Midbrain (tissue), 1 donor: ENCODE results near the gene NELL1.

ENCODE experiments used
- DNase-seq: peaks from one replicate; lab custom pipeline; 2025; lab: John Stamatoyannopoulos, UW

Gene NELL1

GRCh38 chr11:21346361-21346760 lies 677.0 kb downstream of the NELL1 start:
- no peak for DNase-seq

- DNase-seq = no peak
Measured at GRCh38 chr11:21350613-21351012, 681.2 kb downstream of the NELL1 start.

- no peak for DNase-seq
Measured at GRCh38 chr11:21353425-21353824, 684.0 kb downstream of the NELL1 start.

- DNase-seq = no peak
Measured at GRCh38 chr11:21364866-21365624, 695.7 kb downstream of the NELL1 start.

- no peak for DNase-seq
Measured at GRCh38 chr11:21369947-21370346, 700.6 kb downstream of the NELL1 start.

GRCh38 chr11:21371044-21371443 lies 701.7 kb downstream of the NELL1 start:
- no peak for DNase-seq

GRCh38 chr11:21372672-21373071 lies 703.3 kb downstream of the NELL1 start:
- DNase-seq = no peak

- DNase-seq = no peak
Measured at GRCh38 chr11:21374376-21374775, 705.0 kb downstream of the NELL1 start.

- DNase-seq = no peak
Measured at GRCh38 chr11:21385669-21386440, 716.5 kb downstream of the NELL1 start.

GRCh38 chr11:21390430-21390829 lies 721.0 kb downstream of the NELL1 start:
- no peak for DNase-seq

- DNase-seq = no peak
Measured at GRCh38 chr11:21396342-21397008, 727.1 kb downstream of the NELL1 start.

GRCh38 chr11:21398195-21398594 lies 728.8 kb downstream of the NELL1 start:
- no peak for DNase-seq

- no peak for DNase-seq
Measured at GRCh38 chr11:21401496-21401895, 732.1 kb downstream of the NELL1 start.

GRCh38 chr11:21402274-21402673 lies 732.9 kb downstream of the NELL1 start:
- DNase-seq = no peak

GRCh38 chr11:21403069-21403468 lies 733.7 kb downstream of the NELL1 start:
- DNase-seq = no peak

GRCh38 chr11:21405422-21405821 lies 736.0 kb downstream of the NELL1 start:
- DNase-seq = no peak

- DNase-seq = no peak
Measured at GRCh38 chr11:21410513-21410912, 741.1 kb downstream of the NELL1 start.

GRCh38 chr11:21411104-21411503 lies 741.7 kb downstream of the NELL1 start:
- DNase-seq = no peak

GRCh38 chr11:21411597-21411996 lies 742.2 kb downstream of the NELL1 start:
- DNase-seq = no peak

- DNase-seq = no peak
Measured at GRCh38 chr11:21412652-21413383, 743.4 kb downstream of the NELL1 start.

- no peak for DNase-seq
Measured at GRCh38 chr11:21414953-21415352, 745.6 kb downstream of the NELL1 start.

GRCh38 chr11:21415606-21416005 lies 746.2 kb downstream of the NELL1 start:
- DNase-seq = no peak
